Measurements from ENCODE around the gene NXN. TPM values are rescaled to one million over a fixed set of nuclear protein-coding genes. Genes with fewer than 3 reads are reported as not detected.

NXN gene
- total RNA-seq, 4 donors from 2014 or later, result 2.1 to 14.0 (median 8.6) TPM

DNA sequence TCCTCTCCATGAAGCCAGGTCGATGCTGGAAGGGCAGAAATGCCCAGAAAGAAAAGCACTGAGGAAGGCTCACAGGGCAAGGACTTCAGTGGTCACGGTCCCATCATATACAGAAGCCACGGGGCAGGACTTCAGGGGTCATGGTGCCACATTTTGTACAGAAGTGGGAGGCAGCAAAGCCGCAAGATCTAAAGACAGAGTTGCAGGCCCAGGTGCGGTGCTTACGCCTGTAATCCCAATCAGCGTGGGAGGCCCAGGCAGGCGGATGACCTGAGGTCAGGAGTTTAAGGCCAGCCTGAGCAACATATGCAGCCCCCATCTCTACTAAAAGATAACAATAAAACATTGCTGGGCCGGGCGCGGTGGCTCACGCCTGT is 96.0 kb downstream of the NXN start:
- Histone ChIP-seq H3K36me3 (no peaks in the 10 kb centered on the region), H3K4me1 (peaks cover 0 to 32% (median 0%) of the 10 kb centered on the region in 4 donors), H3K27me3 (no peaks in the 10 kb centered on the region), H3K4me3 (no peak overlapping the region), H3K27ac (peak overlapping the region in 2 of 4 donors; percentile 52 to 73), H3K9me3 (no peaks in the 10 kb centered on the region)
- TF ChIP-seq POLR2A (IDR thresholded peaks at IDR 0.05), result no peak
- TF ChIP-seq, protein P1, sequence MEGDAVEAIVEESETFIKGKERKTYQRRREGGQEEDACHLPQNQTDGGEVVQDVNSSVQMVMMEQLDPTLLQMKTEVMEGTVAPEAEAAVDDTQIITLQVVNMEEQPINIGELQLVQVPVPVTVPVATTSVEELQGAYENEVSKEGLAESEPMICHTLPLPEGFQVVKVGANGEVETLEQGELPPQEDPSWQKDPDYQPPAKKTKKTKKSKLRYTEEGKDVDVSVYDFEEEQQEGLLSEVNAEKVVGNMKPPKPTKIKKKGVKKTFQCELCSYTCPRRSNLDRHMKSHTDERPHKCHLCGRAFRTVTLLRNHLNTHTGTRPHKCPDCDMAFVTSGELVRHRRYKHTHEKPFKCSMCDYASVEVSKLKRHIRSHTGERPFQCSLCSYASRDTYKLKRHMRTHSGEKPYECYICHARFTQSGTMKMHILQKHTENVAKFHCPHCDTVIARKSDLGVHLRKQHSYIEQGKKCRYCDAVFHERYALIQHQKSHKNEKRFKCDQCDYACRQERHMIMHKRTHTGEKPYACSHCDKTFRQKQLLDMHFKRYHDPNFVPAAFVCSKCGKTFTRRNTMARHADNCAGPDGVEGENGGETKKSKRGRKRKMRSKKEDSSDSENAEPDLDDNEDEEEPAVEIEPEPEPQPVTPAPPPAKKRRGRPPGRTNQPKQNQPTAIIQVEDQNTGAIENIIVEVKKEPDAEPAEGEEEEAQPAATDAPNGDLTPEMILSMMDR (IDR thresholded peaks at IDR 0.05), result no peak
- no peak for DNase-seq

DNA sequence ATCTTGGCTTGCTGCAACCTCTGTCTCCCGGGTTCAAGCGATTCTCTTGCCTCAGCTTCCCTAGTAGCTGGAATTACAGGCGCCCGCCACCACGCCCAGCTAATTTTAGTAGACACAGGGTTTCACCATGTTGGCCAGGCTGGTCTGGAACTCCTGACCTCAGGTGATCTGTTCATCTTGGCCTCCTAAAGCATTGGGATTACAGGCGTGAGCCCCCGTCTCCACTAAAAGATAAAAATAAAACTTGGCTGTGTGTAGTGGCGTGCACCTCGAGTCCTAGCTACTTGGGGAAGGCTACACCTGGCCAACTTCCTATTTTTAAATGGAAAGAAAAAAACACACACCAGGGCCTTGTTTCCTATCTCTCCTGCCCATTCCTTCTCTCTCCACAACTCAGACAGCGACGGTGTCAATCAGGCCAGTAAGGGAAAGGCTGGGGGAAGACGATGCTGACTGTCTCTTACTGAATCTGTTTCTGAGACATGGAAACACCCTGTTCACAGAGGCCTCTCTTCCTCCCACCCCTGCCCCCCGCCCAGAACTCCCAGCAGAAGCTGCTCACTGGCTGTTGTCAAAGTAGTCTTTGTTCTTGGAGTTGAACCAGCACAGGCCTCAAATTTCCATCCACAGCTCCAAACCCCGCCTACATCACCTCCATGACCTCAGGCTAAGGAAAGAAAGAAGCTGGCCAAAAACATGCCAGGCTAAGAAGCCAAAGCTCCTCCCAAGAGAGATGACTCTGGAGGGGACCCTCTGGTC is 96.6 kb downstream of the NXN start:
- Histone ChIP-seq H3K9me3 (no peaks in the 10 kb centered on the region), H3K27me3 (no peaks in the 10 kb centered on the region), H3K27ac (peak overlapping the region in 3 of 4 donors; percentile 51 to 73 (median 52)), H3K36me3 (no peaks in the 10 kb centered on the region), H3K4me1 (peaks cover 0 to 32% (median 0%) of the 10 kb centered on the region in 4 donors), H3K4me3 (no peak overlapping the region)
- TF ChIP-seq POLR2A (IDR thresholded peaks at IDR 0.05), result no peak
- TF ChIP-seq, protein P1 (IDR thresholded peaks at IDR 0.05), result no peak
- DNase-seq, result peak in 1 of 3 donors; percentile 52

DNA sequence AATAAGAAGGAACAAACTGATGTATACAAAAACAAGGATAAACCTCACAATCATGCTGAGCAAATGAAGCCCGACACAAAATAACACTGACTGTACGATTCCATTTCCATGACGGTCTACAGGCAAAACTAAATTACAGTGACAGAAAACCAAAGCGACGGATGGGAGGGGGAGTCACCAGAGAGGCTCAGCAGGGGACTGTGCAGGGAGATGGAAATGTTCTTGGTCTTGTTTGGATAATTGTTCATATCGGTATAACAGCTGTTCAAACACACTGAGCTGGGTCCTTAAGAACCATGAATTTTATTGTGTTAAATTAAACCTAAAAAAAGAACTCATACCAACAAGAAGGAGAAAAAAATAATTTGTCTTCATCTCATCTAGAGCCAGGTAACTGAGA is 97.8 kb downstream of the NXN start:
- Histone ChIP-seq H3K27ac (peak overlapping the region in 3 of 4 donors; percentile 31 to 73 (median 33)), H3K36me3 (no peaks in the 10 kb centered on the region), H3K4me1 (peaks cover 0 to 32% (median 0%) of the 10 kb centered on the region in 4 donors), H3K9me3 (no peaks in the 10 kb centered on the region), H3K4me3 (no peak overlapping the region), H3K27me3 (no peaks in the 10 kb centered on the region)
- TF ChIP-seq, protein P1 (IDR thresholded peaks at IDR 0.05), result no peak
- no peak for TF ChIP-seq POLR2A (IDR thresholded peaks at IDR 0.05)
- no peak for DNase-seq

DNA sequence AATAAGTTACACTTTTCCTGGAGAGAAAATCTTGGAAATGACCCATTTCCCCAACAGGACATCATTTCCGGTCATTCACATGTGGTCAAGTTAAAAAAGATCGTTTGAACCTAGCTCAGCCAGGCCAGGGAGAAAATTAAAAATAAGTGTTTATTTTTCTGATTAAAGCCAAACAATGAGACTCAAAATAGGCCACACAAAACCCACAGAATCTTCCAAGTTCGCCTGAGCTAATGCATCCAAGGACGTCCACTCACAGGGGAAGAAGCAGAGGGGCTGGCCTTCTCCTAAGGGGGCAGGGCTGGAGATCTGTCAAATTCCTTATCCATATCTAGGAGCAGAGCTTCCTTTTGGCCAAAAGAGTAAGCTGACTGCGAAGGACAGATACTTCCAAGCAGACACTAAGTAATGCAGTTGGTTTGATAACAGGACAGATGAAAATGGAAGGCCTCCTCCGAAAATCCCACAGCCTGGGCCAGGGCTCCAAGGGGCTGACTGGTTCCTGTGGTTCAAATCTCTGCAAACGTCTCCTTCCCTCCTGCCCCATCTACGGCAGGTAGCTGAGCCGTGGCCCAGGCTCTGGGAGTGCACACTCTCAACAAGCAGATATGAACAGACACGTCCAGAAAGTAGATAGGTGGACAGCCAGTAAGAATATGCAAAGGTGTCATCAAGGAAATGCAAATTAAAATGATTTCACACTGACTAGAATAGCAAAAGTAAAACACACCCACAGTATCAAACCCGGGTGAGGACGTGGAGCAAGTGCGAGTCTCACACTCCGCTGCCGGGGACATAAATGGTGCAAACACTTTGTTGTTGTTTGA is 98.9 kb downstream of the NXN start:
- no peak overlapping the region for H3K4me3 ChIP-seq
- TF ChIP-seq POLR2A (IDR thresholded peaks at IDR 0.05), result peak in 1 of 2 donors; percentile 8
- TF ChIP-seq, protein P1 (IDR thresholded peaks at IDR 0.05), result no peak
- no peaks in the 10 kb centered on the region for H3K9me3 ChIP-seq
- no peak for DNase-seq
- peaks cover 0 to 32% (median 0%) of the 10 kb centered on the region in 4 donors for H3K4me1 ChIP-seq
- no peaks in the 10 kb centered on the region for H3K27me3 ChIP-seq
- no peaks in the 10 kb centered on the region for H3K36me3 ChIP-seq
- H3K27ac ChIP-seq, result peak overlapping the region in 3 of 4 donors; percentile 33 to 73 (median 42)

DNA sequence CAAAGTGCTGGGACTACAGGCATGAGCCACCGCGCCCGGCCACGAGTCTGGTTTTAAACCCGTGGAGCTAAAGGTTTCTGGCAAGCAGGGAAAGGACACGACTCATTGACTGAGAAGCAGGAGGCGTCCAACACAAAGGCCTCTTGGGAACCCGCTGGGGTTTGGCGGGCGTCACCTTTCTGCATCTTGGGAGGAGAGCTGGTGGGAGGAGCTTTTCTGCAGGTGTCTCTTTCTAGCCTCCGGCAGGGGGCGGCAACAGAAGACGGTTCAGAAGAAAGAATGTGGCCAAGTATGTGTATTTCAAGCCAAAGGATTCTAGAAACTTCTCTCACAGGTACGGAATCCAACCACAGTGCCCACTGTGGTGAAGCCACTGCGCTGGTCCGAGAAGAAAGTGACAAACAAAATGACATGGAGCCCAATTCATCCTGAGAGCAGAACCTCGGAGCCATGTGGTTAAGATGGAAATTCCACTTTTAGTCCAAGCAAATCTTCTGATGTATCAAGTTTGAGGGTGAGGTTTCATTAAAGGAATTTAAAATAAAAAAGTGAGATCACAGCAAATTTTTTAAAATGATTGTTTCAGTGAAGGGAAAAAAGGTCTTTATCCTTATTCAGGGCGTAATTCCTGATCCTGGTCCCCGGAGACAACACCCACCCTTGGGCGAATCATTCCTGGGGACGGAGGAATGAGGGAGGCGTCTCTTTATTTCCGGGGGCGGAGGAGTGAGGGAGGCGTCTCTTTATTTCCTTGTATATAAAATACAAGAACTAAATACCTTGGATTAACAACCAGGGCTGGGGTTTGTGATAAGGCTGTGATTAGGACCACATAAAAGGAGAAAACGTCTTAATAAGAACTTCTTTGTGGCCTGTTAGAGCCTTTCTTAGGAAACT is 99.8 kb downstream of the NXN start:
- Histone ChIP-seq H3K4me1 (peaks cover 0 to 32% (median 0%) of the 10 kb centered on the region in 4 donors), H3K36me3 (no peaks in the 10 kb centered on the region), H3K4me3 (no peak overlapping the region), H3K9me3 (no peaks in the 10 kb centered on the region), H3K27me3 (no peaks in the 10 kb centered on the region), H3K27ac (peak overlapping the region; percentile 31 to 73 (median 38))
- no peak for TF ChIP-seq POLR2A (IDR thresholded peaks at IDR 0.05)
- TF ChIP-seq, protein P1 (IDR thresholded peaks at IDR 0.05), result peak in 5 of 6 experiments; percentile 7 to 57 (median 52)
- peak; percentile 52 to 81 (median 70) for DNase-seq

Data from Peyer's patch (tissue), 4 donors.